GM13976 (cell line): Measurements from ENCODE around the gene EHD1.

Experiments used
- DNase-seq: peaks from one replicate; pipeline ENCODE4 v3.0.0; 2012; ENCODE audit warnings: low spot score
- in situ Hi-C: fragments of 300-500 bp; cut with MboI; formaldehyde crosslinking; loops from one replicate; pipeline ENCODE4 v1.12.0; 2022; ENCODE audit warnings: low sequenced_read_pairs, mixed read lengths, inconsistent platforms; ENCODE audit not compliant: unreplicated experiment
- TF ChIP-seq, protein P1 (sequence below): IDR thresholded peaks from 2 replicates; pipeline ENCODE4 v1.5.1; 2012; ENCODE audit warnings: borderline replicate concordance, mild to moderate bottlenecking; ENCODE audit not compliant: insufficient read depth; ENCODE audit errors: extremely low read depth, missing control alignments, control extremely low read depth

The EHD1 gene

DNA sequence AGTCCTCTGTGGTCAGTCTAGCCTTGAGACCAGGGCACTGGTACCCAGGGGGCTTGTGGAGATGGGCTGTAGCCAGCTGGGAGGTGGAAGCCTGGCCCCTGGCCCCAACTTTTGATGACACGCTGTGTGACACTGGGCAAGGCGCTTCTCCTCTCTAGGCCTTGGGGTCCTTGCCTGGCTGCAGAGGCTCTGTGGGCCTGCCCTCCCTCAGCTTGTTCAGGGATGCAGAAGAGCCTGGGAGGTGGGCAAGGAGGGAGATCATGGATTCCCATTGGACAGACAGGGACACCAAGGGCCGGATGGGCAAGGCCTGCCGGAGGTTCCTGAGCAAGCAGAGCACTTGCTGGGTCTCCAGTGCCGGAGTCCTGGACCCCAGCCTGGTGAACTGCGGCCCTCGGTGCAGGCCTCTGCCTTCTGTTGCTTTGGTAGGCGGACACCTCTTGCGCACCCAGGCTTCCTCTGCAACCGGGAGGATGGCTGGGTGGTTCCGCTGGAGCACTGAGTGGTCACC is 44.8 kb upstream of the EHD1 start:
- in situ Hi-C loops: no loop called here
- TF ChIP-seq, protein P1, sequence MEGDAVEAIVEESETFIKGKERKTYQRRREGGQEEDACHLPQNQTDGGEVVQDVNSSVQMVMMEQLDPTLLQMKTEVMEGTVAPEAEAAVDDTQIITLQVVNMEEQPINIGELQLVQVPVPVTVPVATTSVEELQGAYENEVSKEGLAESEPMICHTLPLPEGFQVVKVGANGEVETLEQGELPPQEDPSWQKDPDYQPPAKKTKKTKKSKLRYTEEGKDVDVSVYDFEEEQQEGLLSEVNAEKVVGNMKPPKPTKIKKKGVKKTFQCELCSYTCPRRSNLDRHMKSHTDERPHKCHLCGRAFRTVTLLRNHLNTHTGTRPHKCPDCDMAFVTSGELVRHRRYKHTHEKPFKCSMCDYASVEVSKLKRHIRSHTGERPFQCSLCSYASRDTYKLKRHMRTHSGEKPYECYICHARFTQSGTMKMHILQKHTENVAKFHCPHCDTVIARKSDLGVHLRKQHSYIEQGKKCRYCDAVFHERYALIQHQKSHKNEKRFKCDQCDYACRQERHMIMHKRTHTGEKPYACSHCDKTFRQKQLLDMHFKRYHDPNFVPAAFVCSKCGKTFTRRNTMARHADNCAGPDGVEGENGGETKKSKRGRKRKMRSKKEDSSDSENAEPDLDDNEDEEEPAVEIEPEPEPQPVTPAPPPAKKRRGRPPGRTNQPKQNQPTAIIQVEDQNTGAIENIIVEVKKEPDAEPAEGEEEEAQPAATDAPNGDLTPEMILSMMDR: no peak
- DNase-seq: no peak

DNA sequence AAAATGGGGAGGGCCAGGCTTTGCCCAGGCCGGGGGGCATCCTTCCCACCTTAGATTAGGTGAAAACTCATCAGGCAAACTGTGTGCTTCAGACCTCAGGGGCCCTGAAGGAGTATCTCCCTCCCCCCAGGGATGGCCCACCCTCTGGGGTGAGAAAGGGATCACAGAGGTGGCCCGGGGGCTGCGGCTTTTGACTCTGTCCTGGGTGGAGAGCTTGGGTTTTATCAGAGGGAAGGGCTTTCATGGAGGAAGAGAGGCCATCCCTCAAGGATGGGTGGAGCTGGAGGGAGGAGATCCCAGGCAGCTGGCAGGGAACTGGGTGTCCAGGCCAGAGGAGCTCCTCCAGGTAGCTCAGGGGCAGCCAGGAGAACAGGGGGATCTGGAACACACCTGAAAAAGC is 43.0 kb upstream of the EHD1 start:
- no peak for DNase-seq

DNA sequence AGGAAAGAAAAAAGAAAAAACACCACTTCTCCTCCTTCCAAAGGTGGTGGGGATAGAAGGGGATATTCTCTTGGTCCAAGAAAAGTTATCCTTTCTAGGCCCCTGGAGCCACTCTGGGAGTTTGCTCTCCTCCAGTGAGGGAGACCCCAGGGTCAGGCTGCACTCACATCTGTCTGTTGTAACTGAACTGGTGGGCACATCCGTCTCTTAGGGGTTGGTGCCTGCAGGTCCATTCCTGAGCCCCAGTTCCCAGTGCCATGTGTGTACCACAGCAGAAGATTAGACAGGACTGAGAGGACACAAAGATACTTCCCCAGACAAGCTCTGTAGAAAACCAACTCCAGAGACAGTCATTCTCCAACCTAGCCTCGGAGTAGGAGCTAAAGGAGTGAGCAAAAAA is 41.7 kb upstream of the EHD1 start:
- DNase-seq: no peak
- TF ChIP-seq, protein P1: no peak
- in situ Hi-C loops: no loop called here

More for the DNA sequence above, 43.0 kb upstream of the EHD1 start:
- in situ Hi-C loops: no loop called here
- TF ChIP-seq, protein P1: no peak

DNA sequence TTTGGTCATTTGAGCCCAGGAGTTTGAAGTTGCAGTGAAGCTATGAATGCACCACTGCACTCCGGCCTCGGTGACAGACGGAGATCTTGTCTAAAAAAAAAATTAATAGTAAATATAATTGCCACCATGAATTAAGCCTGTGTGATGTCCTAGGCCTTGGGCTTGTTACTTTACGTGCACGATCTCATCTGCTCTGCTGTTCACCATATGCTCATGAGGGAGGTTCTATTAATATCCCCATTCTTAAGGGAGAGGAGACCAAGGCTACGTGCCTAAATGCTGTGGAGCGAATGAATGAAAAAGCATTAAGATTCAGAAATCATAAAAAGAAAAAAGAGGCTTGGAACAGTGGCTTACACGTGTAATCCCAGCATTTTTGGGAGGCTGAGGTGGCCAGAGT is 41.2 kb upstream of the EHD1 start:
- TF ChIP-seq, protein P1: no peak
- no peak for DNase-seq
- in situ Hi-C loops: no loop called here

DNA sequence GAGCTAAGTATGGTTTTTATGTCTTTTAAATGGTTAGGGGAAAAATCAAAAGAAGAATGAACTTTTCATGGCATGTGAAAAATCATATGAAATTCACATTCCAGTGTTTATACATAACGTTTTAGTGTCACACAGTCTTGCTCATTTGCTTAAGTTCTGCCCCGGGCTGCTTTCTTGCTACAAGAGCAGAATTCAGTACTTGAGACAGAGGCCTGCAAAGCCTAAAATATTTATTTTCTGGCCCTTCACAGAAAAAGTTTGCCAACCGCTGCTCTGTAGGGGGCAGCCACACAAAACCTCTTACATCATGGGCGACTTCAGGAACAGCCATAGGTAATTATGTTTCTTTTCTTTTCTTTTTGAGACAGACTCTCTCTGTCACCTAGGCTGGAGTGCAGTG is 39.6 kb upstream of the EHD1 start:
- in situ Hi-C loops: no loop called here
- no peak for DNase-seq
- TF ChIP-seq, protein P1: peak; percentile 31

DNA sequence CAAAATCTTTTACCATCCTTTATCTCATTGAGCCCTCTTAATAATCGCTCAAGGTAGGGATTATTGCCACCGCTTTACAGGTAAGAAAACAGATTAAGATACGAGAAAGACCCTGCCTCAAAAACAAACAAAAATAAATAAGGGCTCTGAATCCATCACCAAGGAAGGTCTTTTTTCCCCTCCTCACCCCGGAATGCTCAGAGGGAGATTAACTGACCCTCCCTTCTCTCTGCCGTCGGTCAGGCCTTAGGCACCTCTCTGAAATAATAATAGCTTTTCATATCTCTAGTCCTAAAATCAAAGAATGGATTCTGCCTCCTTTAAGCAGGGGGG is 39.2 kb upstream of the EHD1 start:
- TF ChIP-seq, protein P1: no peak
- no peak for DNase-seq
- in situ Hi-C loops: no loop called here
